ENCODE data around the gene CDH1.
"Not testable (repeated sequence)": the region's sequence is repeated elsewhere in the genome, so short reads cannot be mapped to it uniquely, and the experiment has no call there.

CDH1 gene

DNA sequence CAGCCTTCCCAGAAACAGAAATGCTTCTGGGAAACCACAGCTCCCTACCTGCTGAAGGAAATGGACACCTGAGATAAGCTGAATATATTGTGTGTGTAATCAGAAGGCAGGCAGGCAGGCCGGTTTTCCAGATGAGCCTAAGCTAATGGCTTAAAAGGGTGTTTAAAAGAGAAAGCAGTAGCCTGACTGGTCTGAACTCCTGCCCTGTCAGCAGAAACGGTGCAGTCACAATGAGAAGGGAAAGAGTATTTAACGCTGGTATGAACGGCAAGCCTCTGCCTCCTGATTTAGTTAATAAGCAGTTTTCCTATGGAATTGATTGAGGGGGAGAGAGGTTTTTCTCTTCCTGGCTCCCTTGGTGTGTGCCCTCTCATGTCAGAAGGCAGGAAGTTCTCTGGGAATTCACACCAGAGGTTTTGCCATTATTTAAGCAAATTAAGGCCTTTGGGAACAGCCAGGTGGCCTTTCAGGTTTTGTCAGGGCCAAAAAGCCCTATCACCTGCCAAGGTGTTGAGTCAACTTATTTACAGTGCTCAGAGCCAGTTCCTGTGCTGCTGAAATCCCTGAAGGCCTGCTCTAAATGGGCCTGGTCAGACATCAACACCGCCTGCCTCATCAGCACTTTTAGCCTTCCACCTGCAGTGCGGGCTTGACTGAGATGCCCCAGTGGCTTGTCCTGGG, 41.6 kb downstream of the CDH1 start:
- peak overlapping the region; percentile 75 for H3K27ac ChIP-seq (ENCODE audit: low read depth, low read length)
- peaks cover 35% of the 10 kb centered on the region for H3K4me1 ChIP-seq (ENCODE audit: insufficient read depth, low read length)
- peak overlapping the region; percentile 15; the same call in 1 of the 2 replicates for H3K9ac ChIP-seq (ENCODE audit: low read depth, low read length)
- no peak overlapping the region for H3K4me3 ChIP-seq (ENCODE audit: low read length)
- WGBS = 45% methylated on average over 6 of the region's 6 CpGs
- no peaks in the 10 kb centered on the region for H3K27me3 ChIP-seq (ENCODE audit: insufficient read depth, low read length)
- H3K36me3 ChIP-seq (ENCODE audit: insufficient read depth, low read length) = peaks cover 9% of the 10 kb centered on the region; the same call in 1 of the 2 replicates
- H3K9me3 ChIP-seq (ENCODE audit: insufficient read depth, low read depth, low read length) = no peaks in the 10 kb centered on the region

DNA sequence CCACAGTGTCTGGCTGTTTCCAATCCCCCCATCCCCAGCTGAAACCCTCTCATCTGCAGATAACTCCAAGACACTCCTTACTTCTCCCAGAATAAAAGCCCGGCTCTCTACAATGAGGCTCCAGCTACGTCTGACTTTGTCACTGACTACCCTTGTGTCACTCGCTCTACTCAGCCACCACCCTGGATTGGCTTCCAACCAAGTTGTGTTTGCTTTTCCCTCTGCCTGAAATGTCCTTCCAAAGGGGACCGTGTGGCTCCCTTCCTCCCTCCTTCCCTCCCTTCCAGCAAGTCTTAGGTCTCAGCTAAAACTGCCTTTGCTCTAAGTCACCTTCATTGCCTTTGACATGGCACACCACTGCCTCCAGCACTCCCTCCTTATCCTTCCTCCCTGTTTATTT, 42.8 kb downstream of the CDH1 start:
- 83% methylated on average over 4 of the region's 4 CpGs for WGBS

DNA sequence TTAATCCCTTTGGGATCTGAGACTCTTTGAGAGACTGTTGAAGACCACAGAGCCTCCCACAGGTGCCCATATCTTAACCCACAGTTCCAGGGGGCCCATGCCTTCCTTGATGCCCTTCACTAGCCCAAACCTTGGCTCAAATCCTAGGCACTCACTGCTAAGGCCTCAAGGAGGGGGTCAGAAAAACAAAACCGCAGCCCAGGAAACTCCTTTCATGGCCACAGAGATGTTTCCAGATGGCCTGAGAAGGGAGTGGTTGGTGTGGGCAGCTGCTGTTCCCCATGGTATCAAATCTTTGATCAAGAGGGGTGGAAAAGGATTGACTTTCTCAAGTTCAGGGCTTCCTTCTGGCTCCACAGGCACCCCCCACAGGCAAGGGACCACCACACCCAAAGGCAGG, 44.7 kb downstream of the CDH1 start:
- H3K27me3 ChIP-seq (ENCODE audit: insufficient read depth, low read length) = no peaks in the 10 kb centered on the region
- H3K9ac ChIP-seq (ENCODE audit: low read depth, low read length) = no peak overlapping the region
- peaks cover 9% of the 10 kb centered on the region; the same call in 1 of the 2 replicates for H3K36me3 ChIP-seq (ENCODE audit: insufficient read depth, low read length)
- no peaks in the 10 kb centered on the region for H3K9me3 ChIP-seq (ENCODE audit: insufficient read depth, low read depth, low read length)
- H3K27ac ChIP-seq (ENCODE audit: low read depth, low read length) = no peak overlapping the region
- 92% methylated on average over 1 of the region's 1 CpG for WGBS
- H3K4me1 ChIP-seq (ENCODE audit: insufficient read depth, low read length) = peaks cover 35% of the 10 kb centered on the region
- no peak overlapping the region for H3K4me3 ChIP-seq (ENCODE audit: low read length)

More for the DNA sequence above, 42.8 kb downstream of the CDH1 start:
- H3K27me3 ChIP-seq (ENCODE audit: insufficient read depth, low read length) = no peaks in the 10 kb centered on the region
- no peak overlapping the region for H3K9ac ChIP-seq (ENCODE audit: low read depth, low read length)
- H3K36me3 ChIP-seq (ENCODE audit: insufficient read depth, low read length) = peaks cover 9% of the 10 kb centered on the region; the same call in 1 of the 2 replicates
- no peak overlapping the region for H3K4me3 ChIP-seq (ENCODE audit: low read length)
- H3K9me3 ChIP-seq (ENCODE audit: insufficient read depth, low read depth, low read length) = no peaks in the 10 kb centered on the region
- H3K4me1 ChIP-seq (ENCODE audit: insufficient read depth, low read length) = peaks cover 35% of the 10 kb centered on the region
- H3K27ac ChIP-seq (ENCODE audit: low read depth, low read length) = no peak overlapping the region

DNA sequence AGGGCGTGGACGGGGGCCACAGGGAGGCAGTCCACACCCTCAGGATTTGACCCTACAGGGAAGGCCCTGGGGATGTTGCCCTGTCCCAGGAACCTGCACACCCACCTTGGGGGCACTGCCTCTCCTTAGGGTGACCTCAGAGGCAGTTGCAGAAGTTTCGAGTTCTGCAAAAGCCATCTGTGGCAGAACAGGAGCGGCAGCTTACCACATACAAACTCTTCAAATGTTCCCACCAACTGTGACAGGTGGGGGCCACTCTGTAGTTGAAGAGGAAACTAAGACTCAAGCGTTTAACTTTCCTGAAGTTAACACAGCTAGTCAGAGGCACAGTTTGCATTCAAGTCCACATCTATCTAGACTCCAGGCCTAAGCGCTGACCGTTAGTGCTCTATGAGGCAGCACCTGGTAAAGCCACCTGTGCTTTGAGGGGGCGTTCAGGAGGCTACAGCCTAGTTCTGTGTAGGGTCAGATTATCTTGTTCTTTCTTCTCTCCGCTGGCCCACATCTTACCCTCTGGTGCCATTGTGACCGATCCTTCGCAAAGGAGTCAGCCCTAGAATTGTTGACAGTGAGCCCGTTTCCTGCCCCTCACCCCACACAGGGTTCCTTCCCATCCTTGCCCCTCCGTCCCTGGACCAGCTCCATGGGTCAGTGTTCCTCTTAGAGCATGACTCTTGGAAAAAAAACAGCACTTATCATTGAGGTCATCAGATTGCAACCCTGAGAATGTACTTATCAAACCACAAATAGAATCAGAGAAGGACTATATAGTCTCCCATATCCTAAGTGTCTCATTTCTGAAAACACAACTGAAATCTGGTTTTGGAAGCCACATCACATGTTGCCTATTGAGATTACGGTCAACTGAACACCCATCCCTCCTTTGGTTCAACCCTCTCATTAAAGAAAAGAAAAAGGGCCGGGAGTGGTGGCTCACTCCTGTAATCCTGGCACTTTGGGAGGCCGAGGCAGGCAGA, 45.4 kb downstream of the CDH1 start:
- Histone ChIP-seq H3K4me1 (ENCODE audit: insufficient read depth, low read length) (peaks cover 35% of the 10 kb centered on the region), H3K9ac (ENCODE audit: low read depth, low read length) (no peak overlapping the region), H3K4me3 (ENCODE audit: low read length) (no peak overlapping the region), H3K9me3 (ENCODE audit: insufficient read depth, low read depth, low read length) (no peaks in the 10 kb centered on the region), H3K36me3 (ENCODE audit: insufficient read depth, low read length) (peaks cover 9% of the 10 kb centered on the region; the same call in 1 of the 2 replicates), H3K27ac (ENCODE audit: low read depth, low read length) (no peak overlapping the region), H3K27me3 (ENCODE audit: insufficient read depth, low read length) (no peaks in the 10 kb centered on the region)
- WGBS = 91% methylated on average over 16 of the region's 16 CpGs

DNA sequence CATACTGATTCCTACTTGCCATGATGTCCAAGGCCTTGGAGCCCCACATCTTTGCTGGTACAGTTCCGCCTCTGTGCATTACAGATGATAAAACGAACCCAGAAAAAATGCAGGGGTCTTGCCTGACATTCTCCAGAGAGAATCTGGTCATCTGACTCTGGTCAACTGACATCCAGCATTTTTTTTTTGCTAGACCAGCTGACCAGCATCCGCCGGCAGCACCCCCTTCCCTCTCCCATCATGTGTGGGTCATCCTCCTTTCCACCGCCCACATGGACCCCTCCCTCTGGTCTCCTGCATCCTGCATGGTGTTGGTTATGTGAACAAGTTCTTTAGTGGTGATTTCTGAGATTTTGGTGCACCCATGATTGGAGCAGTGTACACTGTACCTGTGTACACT, 47.1 kb downstream of the CDH1 start:
- Histone ChIP-seq H3K9ac (ENCODE audit: low read depth, low read length) (no peak overlapping the region), H3K4me3 (ENCODE audit: low read length) (no peak overlapping the region), H3K4me1 (ENCODE audit: insufficient read depth, low read length) (peaks cover 27% of the 10 kb centered on the region), H3K27ac (ENCODE audit: low read depth, low read length) (no peak overlapping the region), H3K27me3 (ENCODE audit: insufficient read depth, low read length) (no peaks in the 10 kb centered on the region), H3K36me3 (ENCODE audit: insufficient read depth, low read length) (peaks cover 9% of the 10 kb centered on the region; the same call in 1 of the 2 replicates), H3K9me3 (ENCODE audit: insufficient read depth, low read depth, low read length) (no peaks in the 10 kb centered on the region)
- WGBS = 94% methylated on average over 5 of the region's 5 CpGs

DNA sequence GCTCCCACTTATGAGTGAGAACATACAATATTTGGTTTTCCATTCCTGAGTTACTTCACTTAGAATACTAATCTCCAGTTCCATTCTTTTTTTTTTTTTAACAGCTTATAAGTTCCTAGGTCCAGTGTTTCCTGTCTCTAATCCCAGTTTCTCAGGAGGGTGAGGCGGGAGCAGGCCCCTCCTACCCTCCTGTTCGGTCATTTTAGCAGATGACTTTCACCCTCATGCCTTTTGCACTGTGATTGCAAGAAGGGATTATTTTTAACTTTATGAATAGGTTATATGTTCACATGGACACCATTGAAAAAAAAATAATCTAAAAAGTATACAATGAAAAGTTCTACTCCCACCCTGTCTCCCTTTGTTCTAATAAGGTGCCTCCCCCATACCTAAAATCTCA, 47.6 kb downstream of the CDH1 start:
- Histone ChIP-seq H3K36me3 (ENCODE audit: insufficient read depth, low read length) (peaks cover 9% of the 10 kb centered on the region; the same call in 1 of the 2 replicates), H3K9me3 (ENCODE audit: insufficient read depth, low read depth, low read length) (no peaks in the 10 kb centered on the region), H3K27me3 (ENCODE audit: insufficient read depth, low read length) (no peaks in the 10 kb centered on the region), H3K4me1 (ENCODE audit: insufficient read depth, low read length) (peaks cover 28% of the 10 kb centered on the region), H3K9ac (ENCODE audit: low read depth, low read length) (no peak overlapping the region), H3K27ac (ENCODE audit: low read depth, low read length) (no peak overlapping the region), H3K4me3 (ENCODE audit: low read length) (no peak overlapping the region)
- WGBS = 95% methylated on average over 2 of the region's 2 CpGs

DNA sequence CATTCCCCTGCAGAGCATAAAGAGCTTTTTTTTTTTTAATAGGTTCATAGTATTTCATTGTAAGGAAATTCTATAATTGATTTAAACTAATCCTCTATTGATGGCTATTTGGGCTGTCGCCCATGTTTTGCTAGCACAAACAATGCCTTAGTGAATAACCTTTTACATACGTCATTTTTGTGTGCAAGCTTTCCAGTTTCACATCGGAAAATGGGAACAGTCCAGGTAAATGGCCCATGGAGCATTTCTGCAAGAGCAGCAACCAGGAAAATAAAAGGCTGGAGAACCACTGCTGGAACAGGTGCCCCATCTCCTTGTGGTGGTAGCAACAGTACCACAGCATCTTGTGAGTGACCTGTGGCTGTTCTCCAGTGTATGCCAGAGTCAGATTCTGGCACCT, 48.6 kb downstream of the CDH1 start:
- Histone ChIP-seq H3K27ac (ENCODE audit: low read depth, low read length) (no peak overlapping the region), H3K36me3 (ENCODE audit: insufficient read depth, low read length) (peaks cover 5% of the 10 kb centered on the region; the same call in 1 of the 2 replicates), H3K9me3 (ENCODE audit: insufficient read depth, low read depth, low read length) (no peaks in the 10 kb centered on the region), H3K4me3 (ENCODE audit: low read length) (no peak overlapping the region), H3K27me3 (ENCODE audit: insufficient read depth, low read length) (no peaks in the 10 kb centered on the region), H3K9ac (ENCODE audit: low read depth, low read length) (no peak overlapping the region), H3K4me1 (ENCODE audit: insufficient read depth, low read length) (peaks cover 28% of the 10 kb centered on the region)
- 98% methylated on average over 3 of the region's 3 CpGs for WGBS

DNA sequence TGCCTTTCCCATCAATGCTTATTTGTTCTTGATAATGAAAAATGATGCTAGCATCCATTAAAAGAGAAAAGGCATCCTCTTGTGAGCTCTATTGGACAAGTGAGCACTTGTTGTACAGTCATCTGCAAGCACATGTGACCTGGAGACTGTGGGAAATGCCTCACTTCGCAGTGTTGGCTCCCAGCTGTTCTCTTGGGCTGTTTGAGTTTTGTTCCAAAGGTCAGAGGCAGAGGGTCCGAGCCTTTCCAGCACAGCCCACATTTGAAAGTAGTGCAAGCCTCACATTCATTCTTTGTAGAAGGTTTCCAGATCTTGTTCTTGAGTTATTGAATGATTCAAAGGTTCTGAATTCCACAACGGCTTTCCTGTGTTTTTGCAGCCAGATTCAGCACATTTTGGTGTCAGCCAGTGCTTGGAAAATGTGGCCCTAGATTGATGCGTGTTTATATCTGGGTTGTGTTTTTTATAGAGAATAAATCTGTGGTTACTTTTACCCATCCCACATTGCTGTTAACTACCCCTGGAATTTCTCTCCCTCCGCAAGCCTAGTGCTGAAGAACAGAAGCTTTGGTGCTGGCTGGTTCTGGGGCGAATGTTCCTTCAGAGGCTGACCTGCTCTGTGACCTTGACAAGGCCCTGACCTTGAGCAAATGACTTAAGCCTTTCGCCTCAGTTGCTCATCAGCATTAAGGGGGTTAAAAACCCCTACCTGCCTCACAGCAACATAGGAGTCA, 49.8 kb downstream of the CDH1 start:
- no peak overlapping the region for H3K4me3 ChIP-seq (ENCODE audit: low read length)
- no peaks in the 10 kb centered on the region for H3K27me3 ChIP-seq (ENCODE audit: insufficient read depth, low read length)
- no peak overlapping the region for H3K9ac ChIP-seq (ENCODE audit: low read depth, low read length)
- peaks cover 28% of the 10 kb centered on the region for H3K4me1 ChIP-seq (ENCODE audit: insufficient read depth, low read length)
- WGBS = 72% methylated on average over 6 of the region's 7 CpGs
- no peaks in the 10 kb centered on the region for H3K36me3 ChIP-seq (ENCODE audit: insufficient read depth, low read length)
- H3K9me3 ChIP-seq (ENCODE audit: insufficient read depth, low read depth, low read length) = no peaks in the 10 kb centered on the region
- H3K27ac ChIP-seq (ENCODE audit: low read depth, low read length) = no peak overlapping the region

DNA sequence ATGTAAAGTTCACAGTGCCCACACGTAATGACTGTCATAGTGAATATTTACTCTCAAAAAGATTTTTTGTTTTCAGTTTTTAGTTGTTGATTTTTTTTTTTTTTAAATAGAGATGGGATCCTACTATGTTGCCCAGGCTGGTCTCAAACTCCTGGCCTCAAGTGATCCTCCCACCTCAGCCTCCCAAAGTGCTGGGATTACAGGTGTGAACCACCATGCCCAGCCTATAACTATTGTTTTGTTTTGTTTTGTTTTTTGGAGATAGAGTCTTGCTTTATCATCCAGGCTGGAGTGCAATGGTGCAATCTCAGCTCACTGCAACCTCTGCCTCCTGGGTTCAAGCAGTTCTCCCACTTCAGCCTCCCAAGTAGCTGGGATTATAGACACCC, 50.3 kb downstream of the CDH1 start:
- H3K27ac ChIP-seq (ENCODE audit: low read depth, low read length); H3K9me3 ChIP-seq (ENCODE audit: insufficient read depth, low read depth, low read length); H3K36me3 ChIP-seq (ENCODE audit: insufficient read depth, low read length); H3K27me3 ChIP-seq (ENCODE audit: insufficient read depth, low read length); H3K4me3 ChIP-seq (ENCODE audit: low read length); H3K9ac ChIP-seq (ENCODE audit: low read depth, low read length): not testable (repeated sequence)
- H3K4me1 ChIP-seq (ENCODE audit: insufficient read depth, low read length) = peaks cover 25% of the 10 kb centered on the region
- 100% methylated on average over 1 of the region's 1 CpG for WGBS

DNA sequence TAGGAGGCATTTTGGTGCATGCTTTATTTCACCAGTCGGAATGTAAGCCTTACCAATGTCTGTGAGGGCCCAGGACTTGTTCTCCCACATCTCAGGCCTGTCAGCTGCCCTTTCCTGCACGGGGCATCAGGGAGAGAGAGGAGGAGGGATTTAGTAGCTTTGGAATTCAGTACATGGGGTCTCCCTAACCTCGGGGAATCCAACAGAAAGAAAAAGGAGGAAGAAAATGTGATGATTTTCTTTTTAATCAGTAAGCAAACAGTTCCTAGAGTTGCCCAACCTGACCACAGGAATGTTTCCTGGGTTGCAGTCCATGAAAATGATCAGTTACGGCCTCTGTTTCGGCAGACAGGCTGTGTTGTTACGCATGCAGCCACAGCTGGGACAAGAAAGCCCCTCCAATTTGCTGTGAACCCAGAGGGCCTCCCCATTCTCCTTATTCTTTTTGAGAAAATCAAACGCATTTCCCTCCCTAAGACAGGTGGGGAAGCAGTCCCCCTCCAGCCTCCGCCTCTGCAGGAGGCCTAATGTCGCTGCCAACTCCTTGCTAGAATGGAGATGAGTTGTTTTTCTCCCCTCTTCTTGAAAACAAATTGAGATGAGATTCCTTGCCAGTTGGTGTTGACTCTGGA, 53.2 kb downstream of the CDH1 start:
- 36% methylated on average over 9 of the region's 9 CpGs for WGBS
- Histone ChIP-seq H3K4me1 (ENCODE audit: insufficient read depth, low read length) (peaks cover 36% of the 10 kb centered on the region), H3K9ac (ENCODE audit: low read depth, low read length) (peak overlapping the region; percentile 31), H3K27me3 (ENCODE audit: insufficient read depth, low read length) (no peaks in the 10 kb centered on the region), H3K9me3 (ENCODE audit: insufficient read depth, low read depth, low read length) (no peaks in the 10 kb centered on the region), H3K4me3 (ENCODE audit: low read length) (no peak overlapping the region), H3K36me3 (ENCODE audit: insufficient read depth, low read length) (no peaks in the 10 kb centered on the region), H3K27ac (ENCODE audit: low read depth, low read length) (peak overlapping the region; percentile 93)

Measured in HUES64 (cell line).